HS-5 (cell line): ENCODE data around the gene RUVBL2.
"Not testable (repeated sequence)": the region's sequence is repeated elsewhere in the genome, so short reads cannot be mapped to it uniquely, and the experiment has no call there.

ENCODE experiments used
- DNase-seq: peaks from one replicate; pipeline ENCODE4 v3.0.0-alpha.2; 2012; ENCODE audit warnings: low read depth

RUVBL2 gene

DNA sequence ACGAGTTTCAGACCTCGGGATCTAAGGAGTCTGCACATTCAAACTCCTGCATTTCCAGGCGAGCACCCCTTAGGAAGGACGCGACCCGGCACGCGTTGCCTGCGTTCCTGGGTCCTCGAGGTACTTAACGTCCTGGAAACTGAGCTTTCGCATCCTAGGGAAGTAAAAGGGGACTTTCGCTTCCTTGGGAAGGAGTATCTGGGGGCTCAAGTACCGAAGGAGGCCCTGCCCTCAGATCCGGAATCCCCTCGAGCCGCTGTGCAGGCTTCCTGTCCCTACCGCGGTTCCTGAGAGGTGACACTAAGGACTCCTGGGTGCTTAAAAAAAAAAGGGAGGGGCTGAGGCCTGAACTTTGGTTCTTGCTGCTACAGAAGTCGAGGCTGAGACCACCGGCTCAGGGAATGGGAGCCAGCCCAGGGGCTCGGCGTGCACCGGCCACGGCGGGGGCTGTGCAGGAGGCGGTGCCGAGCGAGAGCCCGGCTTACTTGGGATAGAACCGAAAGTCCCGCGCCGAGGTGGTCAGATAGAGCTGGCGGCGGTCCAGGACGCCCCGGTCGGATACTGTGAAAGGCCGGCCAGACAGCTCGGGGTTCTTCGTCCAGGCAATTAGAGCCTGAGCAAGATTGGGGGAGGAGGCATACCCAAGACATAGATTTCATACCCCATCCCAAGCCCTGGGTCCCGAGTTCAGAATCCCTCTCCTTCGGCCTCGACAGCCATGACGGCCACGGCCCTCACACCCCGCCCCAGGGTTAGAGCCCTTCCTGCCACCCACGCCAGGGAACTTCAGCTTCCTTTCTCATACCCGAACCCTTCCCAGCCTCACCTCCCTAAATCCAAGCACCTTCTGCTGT is 24.9 kb downstream of the RUVBL2 start:
- not testable (repeated sequence) for DNase-seq

DNA sequence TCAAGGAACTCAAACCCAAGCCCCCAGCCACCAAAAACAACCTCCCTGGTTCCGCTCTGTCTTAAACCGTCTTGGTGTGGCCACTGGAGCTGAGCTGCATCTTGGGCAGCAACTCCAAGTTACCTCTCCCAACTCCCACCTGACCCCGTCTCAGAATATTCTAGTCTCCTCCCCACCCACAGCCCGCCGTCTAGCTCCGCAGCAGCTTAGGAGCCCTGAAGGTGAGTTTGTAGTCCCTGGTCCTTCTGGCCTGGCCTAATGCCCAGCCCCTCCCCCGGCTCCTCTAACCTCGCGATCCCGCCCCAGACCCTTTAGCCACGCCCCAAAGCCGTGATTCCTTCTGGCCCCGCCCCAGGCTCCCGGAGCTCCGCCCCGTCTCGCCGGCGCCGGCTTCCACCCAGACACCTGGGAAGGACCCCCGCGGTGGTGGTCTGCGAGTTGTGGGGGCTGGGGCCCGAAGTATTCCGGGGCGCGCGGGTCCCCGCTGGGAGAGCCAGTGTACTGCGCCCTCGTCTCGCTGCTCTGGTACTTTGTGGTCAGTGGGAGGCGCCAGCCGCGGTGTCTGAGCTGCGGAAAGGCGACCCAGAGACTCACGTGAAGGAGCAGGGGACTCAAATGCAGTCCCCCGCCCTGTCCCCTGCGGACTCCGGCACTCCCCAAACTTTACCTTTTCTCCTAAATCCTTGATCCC is 25.7 kb downstream of the RUVBL2 start:
- DNase-seq, result no peak

DNA sequence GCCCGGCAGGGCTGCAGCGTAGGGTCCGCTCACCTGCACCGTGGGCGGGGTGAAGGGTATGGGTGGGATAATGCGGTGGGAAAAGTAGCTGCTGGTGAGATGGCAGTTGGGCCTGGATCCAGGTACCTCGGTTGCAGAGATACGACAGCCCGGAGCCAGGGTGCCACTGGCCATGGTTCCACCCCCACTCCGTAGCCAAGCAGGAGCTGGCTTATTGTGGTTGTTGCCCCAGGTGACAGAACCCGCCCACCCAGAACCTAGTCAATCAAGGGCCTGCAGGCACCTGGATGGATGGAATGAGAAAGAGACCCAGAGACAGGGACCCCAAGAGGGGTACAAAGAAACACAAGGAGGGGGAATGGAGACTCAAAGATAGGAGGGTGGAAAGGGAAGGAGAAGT is 26.7 kb downstream of the RUVBL2 start:
- DNase-seq, result no peak

DNA sequence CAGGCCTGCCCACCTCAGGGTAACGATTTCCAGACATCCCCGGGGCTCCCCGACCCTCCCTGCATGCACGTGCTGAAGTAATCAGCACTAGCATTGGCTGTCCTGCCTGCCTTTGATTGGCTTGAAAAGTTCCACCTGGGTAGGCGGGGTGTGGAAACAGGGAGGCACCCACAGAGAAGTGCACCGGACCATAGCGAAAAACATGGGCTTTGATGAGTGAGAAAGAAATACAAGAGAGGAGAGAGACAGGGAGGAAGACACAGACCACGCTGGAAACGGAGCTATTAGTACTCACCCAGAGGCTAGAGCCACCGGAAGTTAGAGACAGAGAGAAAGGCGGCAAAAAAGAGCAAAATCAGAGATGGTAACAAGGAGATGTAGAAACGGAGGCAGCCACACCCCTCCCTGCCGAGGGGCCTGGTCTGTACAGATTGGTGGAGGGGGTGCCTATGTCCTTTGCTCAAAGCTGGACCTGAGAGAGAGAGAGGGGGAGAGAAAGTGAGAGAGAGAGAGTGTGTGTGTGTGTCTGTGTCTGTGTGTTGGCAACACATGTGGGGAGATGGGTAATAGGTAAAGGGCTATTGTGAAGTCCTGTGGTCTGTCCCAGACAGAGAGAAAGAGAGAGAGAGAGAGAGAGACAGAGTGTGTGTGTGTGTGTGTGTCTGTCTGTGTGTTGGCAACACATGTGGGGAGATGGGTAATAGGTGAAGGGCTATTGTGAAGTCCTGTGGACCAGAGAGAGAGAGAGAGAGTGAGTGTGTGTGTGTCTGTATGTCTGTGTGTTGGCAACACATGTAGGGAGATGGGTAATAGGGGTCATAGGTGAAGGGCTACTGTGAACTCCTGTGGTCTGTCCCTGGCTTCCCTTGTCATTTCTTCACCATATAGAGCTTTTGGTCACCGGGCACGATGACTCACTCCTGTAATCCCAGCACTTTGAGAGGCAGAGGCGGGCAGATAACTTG is 27.5 kb downstream of the RUVBL2 start:
- no peak for DNase-seq

DNA sequence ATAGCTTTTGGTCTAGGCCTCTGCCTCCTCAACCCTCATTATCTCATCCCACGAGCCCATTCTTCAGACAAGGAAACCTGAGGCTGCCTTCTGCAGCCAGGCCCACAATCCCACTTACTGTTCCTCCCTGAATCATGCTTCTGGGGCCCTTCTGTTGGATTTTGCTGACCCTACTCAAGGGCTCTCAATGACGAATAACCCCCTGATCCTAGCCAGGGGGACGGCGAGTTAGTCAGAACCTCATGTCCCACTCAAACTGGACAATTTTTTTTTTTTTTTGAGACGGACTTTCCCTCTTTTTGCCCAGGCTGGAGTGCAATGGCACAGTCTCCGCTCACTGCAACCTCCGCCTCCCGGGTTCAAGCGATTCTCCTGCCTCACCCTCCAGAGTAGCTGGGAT is 28.4 kb downstream of the RUVBL2 start:
- DNase-seq, result no peak

DNA sequence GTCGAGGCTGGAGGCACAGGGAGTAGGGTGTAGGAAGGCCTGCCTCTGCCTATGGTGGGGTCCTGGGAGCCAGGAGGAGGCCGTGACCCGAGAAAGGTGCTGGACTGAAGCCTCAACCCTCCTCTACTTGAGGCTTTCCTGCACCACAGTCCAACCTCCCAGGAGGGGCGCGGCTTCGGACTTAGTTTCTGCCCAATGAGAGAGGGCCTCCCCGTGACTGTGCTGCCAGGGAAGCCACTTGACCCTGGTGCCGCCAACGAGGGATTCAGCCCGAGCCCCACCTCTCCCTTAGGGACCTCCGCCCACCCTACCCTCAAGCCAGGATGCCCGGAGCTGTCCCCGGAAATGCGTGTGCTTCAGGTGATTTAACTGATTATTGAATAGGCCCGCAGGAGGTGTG is 30.5 kb downstream of the RUVBL2 start, which contains the start of gene CGB3:
Gene CGB3 (minus strand): TSS at position 101 of the 400 bp plus-strand sequence. CDS start 362 bp downstream, outside the sequence.
- not testable (repeated sequence) for DNase-seq

DNA sequence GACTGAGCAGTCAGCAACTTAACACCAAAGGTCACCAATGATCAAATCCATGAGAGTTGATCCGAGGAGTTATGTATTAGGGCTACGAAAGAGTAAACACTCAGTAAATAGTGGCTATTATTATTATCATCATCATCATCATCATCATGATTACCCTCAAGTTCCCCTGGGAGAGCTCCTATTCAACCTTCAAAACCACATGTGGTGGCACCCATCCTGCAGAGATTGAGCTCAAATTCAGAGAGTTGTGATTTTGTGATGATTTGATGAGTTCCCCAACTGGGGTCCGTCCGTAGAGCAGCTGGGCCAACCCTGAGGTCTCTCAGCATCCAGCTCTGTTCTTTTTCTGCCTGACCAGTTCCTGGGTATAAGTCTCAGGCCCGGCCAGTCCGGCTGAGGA is 31.4 kb downstream of the RUVBL2 start:
- not testable (repeated sequence) for DNase-seq

DNA sequence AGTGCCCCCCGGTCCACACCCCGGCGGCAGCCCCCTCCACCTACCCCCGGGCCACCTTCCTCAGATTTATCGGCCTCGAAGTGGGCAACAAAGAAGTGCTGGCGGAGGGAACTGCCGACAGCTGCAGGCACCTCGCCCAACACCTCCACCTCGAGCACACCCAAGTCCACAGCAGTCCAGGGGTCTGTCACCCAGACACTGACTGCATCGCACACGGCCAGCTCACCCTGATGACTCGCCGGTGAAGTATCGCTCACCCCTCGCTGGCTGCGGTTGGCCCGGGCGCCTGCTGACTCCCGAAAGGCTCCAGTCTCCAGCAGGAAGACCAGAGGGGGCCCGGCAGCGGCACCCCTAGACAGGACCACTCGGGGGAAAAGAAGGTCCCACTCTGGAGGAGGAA is 31.9 kb downstream of the RUVBL2 start:
- DNase-seq, result not testable (repeated sequence)

DNA sequence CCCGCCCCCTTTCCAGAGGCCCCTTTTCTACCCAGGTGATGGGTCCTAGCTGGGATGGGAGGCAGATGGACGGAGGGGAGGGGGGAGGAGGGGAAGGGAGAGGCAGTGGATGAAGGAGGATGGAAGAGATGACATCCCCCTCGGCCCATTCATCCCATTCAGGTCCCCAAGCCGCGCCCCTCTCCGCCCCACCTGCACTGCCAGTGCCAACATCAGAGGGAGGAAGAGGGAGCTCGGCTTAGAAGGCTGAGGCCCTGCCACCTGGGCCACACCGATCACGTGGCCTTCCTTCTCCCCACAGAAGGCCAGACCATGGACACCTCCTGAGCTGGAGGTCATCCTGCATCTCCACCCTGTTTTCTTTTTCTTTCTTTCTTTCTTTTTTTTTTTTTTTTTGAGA is 35.0 kb downstream of the RUVBL2 start:
- DNase-seq, result not testable (repeated sequence)

DNA sequence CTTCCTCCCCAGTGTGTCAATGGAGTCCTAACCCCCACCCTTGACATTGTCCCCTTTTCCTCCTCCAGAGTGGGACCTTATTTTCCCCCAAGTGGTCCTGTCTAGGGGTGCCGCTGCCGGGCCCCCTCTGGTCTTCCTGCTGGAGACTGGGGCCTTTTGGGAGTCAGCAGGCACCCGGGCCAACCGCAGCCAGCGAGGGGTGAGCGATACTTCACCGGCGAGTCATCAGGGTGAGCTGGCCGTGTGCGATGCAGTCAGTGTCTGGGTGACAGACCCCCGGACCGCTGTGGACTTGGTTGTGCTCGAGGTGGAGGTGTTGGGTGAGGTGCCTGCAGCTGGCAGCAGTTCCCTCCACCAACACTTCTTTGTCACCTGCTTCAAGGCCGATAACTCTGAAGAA is 36.1 kb downstream of the RUVBL2 start:
- DNase-seq, result not testable (repeated sequence)

DNA sequence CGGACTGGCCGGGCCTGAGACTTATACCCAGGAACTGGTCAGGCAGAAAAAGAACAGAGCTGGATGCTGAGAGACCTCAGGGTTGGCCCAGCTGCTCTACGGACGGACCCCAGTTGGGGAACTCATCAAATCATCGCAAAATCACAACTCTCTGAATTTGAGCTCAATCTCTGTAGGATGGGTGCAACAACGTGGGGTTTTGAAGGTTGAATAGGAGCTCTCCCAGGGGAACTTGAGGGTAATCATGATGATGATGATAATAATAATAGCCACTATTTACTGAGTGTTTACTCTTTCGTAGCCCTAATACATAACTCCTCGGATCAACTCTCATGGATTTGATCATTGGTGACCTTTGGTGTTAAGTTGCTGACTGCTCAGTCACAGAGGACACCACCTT is 36.6 kb downstream of the RUVBL2 start:
- DNase-seq, result not testable (repeated sequence)

DNA sequence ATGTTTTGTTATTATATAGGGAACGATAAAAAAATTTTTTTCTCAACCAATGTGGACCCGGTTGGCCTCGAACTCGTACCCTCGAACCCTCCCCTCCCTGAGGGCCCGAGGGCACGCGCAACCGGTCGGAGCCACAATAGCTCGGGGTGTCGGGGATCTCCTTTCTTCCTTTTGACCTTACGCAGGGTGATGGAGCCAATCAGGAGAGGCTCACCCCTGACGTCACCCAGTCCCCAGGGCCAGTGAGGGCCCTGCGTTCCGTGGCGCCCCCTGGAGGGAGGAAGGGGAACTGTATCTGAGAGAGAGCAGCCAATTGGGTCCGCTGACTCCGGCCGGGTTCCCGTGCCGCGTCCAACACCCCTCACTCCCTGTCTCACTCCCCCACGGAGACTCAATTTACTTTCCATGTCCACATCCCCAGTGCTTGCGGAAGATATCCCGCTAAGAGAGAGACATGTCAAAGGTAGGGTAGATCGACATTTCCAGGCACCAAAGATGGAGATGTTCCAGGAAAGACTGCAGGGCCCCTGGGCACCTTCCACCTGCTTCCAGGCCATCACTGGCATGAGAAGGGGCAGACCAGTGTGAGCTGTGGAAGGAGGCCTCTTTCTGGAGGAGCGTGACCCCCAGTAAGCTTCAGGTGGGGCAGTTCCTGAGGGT is 38.1 kb downstream of the RUVBL2 start, which contains the start of gene CGB2:
Gene CGB2 (plus strand): TSS at position 249 of the 660 bp plus-strand sequence. CDS start 206 bp downstream, at position 455.
- DNase-seq, result not testable (repeated sequence)

DNA sequence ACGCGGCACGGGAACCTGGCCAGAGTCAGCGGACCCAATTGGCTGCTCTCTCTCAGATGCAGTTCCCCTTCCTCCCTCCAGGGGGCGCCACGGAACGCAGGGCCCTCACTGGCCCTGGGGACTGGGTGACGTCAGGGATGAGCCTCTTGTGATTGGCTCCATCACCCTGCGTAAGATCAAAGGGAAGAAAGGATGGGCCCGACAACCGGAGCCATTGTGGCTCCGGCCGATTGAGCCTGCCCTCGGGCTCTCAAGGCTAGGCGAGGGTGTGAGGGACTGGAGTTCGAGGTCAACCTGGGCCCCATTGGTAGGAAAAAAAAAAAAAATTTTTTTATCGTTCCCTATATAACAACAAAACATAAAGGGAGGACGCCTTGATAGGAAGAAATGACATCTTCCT is 43.1 kb downstream of the RUVBL2 start, which contains the start of gene CGB1:
Gene CGB1 (minus strand): TSS at position 81 of the 400 bp plus-strand sequence. CDS start 184 bp downstream, outside the sequence.
- DNase-seq, result not testable (repeated sequence)

DNA sequence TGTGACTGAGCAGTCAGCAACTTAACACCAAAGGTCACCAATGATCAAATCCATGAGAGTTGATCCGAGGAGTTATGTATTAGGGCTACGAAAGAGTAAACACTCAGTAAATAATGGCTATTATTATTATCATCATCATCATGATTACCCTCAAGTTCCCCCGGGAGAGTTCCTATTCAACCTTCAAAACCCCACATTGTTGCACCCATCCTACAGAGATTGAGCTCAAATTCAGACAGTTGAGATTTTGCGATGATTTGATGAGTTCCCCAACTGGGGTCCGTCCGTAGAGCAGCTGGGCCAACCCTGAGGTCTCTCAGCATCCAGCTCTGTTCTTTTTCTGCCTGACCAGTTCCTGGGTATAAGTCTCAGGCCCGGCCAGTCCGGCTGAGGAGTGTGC is 44.4 kb downstream of the RUVBL2 start:
- DNase-seq, result not testable (repeated sequence)

DNA sequence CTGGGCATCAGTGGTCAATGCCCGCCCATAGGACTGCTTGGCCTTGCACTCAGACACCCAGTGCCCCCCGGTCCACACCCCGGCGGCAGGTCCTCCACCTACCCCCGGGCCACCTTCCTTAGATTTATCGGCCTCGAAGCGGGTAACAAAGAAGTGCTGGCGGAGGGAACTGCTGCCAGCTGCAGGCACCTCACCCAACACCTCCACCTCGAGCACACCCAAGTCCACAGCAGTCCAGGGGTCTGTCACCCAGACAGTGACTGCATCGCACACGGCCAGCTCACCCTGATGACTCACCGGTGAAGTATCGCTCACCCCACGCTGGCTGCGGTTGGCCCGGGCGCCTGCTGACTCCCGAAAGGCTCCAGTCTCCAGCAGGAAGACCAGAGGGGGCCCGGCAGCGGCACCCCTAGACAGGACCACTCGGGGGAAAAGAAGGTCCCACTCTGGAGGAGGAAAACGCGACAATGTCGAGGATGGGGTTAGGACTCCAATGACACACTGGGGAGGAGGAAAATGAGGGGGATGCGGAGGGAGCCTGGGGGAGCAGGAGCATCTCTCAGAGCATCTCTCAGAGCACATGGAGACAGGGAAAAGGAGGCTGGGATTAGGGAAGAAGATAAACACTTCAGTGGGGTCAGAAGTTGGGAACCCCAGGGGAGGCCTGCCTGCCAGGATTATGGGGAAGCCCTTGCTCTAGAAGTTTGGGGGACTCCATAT is 45.0 kb downstream of the RUVBL2 start:
- DNase-seq, result not testable (repeated sequence)

DNA sequence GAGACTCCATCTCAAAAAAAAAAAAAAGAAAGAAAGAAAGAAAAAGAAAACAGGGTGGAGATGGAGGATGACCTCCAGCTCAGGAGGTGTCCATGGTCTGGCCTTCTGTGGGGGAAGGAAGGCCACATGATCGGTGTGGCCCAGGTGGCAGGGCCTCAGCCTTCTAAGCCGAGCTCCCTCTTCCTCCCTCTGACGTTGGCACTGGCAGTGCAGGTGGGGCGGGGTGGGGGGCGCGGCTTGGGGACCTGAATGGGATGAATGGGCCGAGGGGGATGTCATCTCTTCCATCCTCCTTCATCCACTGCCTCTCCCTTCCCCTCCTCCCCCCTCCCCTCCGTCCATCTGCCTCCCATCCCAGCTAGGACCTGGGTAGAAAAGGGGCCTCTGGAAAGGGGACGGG is 46.0 kb downstream of the RUVBL2 start:
- DNase-seq, result not testable (repeated sequence)

DNA sequence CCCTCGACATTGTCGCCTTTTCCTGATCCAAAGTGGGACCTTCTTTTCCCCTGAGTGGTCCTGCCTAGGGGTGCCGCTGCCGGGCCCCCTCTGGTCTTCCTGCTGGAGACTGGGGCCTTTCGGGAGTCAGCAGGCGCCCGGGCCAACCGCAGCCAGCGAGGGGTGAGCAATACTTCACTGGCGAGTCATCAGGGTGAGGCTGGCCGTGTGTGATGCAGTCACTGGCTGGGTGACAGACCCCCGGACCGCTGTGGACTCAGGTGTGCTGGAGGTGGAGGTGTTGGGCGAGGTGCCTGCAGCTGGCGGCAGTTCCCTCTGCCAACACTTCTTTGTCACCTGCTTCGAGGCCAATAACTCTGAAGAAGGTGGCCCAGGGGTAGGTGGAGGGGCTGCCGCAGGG is 48.5 kb downstream of the RUVBL2 start:
- DNase-seq, result no peak

DNA sequence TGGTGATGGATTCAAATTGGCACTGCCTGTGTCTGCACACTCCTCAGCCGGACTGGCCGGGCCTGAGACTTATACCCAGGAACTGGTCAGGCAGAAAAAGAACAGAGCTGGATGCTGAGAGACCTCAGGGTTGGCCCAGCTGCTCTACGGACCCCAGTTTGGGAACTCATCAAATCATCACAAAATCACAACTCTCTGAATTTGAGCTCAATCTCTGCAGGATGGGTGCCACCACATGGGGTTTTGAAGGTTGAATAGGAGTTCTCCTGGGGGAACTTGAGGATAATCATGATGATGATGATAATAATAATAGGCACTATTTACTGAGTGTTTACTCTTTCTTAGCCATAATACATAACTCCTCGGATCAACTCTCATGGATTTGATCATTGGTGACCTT is 49.0 kb downstream of the RUVBL2 start:
- not testable (repeated sequence) for DNase-seq

DNA sequence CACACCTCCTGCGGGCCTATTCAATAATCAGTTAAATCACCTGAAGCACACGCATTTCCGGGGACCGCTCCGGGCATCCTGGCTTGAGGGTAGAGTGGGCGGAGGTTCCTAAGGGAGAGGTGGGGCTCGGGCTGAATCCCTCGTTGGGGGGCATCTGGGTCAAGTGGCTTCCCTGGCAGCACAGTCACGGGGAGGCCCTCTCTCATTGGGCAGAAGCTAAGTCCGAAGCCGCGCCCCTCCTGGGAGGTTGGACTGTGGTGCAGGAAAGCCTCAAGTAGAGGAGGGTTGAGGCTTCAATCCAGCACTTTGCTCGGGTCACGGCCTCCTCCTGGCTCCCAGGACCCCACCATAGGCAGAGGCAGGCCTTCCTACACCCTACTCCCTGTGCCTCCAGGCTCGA is 49.9 kb downstream of the RUVBL2 start, which contains the start of gene CGB5:
Gene CGB5 (plus strand): TSS at position 301 of the 400 bp plus-strand sequence. CDS start 362 bp downstream, outside the sequence.
- DNase-seq, result not testable (repeated sequence)

DNA sequence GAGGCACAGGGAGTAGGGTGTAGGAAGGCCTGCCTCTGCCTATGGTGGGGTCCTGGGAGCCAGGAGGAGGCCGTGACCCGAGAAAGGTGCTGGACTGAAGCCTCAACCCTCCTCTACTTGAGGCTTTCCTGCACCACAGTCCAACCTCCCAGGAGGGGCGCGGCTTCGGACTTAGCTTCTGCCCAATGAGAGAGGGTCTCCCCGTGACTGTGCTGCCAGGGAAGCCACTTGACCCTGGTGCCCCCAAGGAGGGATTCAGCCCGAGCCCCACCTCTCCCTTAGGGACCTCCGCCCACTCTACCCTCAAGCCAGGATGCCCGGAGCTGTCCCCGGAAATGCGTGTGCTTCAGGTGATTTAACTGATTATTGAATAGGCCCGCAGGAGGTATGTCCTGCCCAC is 55.3 kb downstream of the RUVBL2 start, which contains the start of gene CGB8:
Gene CGB8 (minus strand): TSS at position 101 of the 400 bp plus-strand sequence. CDS start 372 bp downstream, outside the sequence.
- not testable (repeated sequence) for DNase-seq
